Chondrocyte (in vitro differentiated cells): Measurements from ENCODE around the gene PIN1. TPM values are rescaled to one million over a fixed set of nuclear protein-coding genes. Genes with fewer than 3 reads are reported as not detected.
A peak's percentile ranks its signal among the peaks of the same experiment; 100 is the strongest.

Experiments
- DNase-seq: peaks from one replicate; pipeline ENCODE4 v3.0.0; 2021; ENCODE audit warnings: mixed read lengths, low spot score
- H3K27ac Mint-ChIP-seq: one replicate; pipeline ENCODE4 v1.8.0; 2021; ENCODE audit warnings: mild to moderate bottlenecking, moderate library complexity, mixed read lengths; ENCODE audit not compliant: unreplicated experiment
- H3K27me3 Mint-ChIP-seq: 2 replicates; pipeline ENCODE4 v1.8.0; 2021; ENCODE audit warnings: low read depth, mixed read lengths
- H3K36me3 Mint-ChIP-seq: 2 replicates; pipeline ENCODE4 v1.8.0; 2021; ENCODE audit warnings: low read depth, mixed read lengths
- H3K4me1 Mint-ChIP-seq: 2 replicates; pipeline ENCODE4 v1.8.0; 2021; ENCODE audit warnings: low read depth, mild to moderate bottlenecking, mixed read lengths
- H3K4me3 Mint-ChIP-seq: one replicate; pipeline ENCODE4 v1.8.0; 2021; ENCODE audit warnings: mild to moderate bottlenecking, moderate library complexity, mixed read lengths; ENCODE audit not compliant: unreplicated experiment
- H3K9me3 Mint-ChIP-seq: 2 replicates; pipeline ENCODE4 v1.8.0; 2021; ENCODE audit warnings: low read depth, mixed read lengths
- total RNA-seq: library from RNA; stranded (reverse); gene quantifications from 3 replicates; pipeline ENCODE4 v1.2.1, GENCODE V29; 2021
- TF ChIP-seq, protein P1 (sequence below): fragments of 200-600 bp; sonication (generic); IDR thresholded peaks from 2 replicates; pipeline ENCODE4 v1.5.0; 2021; ENCODE audit warnings: antibody characterized with exemption, mild to moderate bottlenecking, moderate library complexity

PIN1 gene
- total RNA-seq, 1 donor from 2014 or later = 65.5 TPM

DNA sequence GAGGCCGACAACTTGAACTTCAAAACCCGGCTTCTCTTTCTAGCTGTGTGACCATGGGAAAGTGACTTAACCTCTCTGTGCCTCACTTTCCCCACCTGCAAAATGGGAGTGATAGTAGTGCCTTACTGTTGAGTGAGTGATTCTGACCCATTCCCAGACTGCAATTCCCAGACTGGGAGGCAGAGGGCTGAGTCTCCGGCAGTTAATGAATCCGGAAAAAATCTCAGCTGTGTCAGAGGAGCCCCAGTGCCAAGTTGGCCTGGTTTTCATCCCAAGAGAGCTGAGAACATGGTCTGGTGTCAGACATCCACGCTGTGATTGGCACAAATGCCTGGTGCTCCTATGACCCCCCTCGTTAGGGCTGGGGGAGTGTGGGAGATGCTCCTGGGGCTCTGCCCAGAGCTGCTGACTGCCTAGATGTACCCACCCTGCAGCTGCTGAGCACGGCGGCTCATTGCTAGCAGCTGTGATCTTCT lies 50.0 kb downstream of the PIN1 start:
- Mint-ChIP-seq H3K27me3 (no peaks in the 10 kb centered on the region), H3K4me1 (peaks cover 11% of the 10 kb centered on the region), H3K9me3 (no peaks in the 10 kb centered on the region), H3K27ac (no peak overlapping the region), H3K36me3 (no peaks in the 10 kb centered on the region), H3K4me3 (no peak overlapping the region)
- TF ChIP-seq, protein P1, sequence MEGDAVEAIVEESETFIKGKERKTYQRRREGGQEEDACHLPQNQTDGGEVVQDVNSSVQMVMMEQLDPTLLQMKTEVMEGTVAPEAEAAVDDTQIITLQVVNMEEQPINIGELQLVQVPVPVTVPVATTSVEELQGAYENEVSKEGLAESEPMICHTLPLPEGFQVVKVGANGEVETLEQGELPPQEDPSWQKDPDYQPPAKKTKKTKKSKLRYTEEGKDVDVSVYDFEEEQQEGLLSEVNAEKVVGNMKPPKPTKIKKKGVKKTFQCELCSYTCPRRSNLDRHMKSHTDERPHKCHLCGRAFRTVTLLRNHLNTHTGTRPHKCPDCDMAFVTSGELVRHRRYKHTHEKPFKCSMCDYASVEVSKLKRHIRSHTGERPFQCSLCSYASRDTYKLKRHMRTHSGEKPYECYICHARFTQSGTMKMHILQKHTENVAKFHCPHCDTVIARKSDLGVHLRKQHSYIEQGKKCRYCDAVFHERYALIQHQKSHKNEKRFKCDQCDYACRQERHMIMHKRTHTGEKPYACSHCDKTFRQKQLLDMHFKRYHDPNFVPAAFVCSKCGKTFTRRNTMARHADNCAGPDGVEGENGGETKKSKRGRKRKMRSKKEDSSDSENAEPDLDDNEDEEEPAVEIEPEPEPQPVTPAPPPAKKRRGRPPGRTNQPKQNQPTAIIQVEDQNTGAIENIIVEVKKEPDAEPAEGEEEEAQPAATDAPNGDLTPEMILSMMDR = peak; percentile 73
- DNase-seq = no peak

GRCh38 chr19:9891609-9892373 lies 56.7 kb downstream of the PIN1 start:
- H3K36me3 Mint-ChIP-seq = no peaks in the 10 kb centered on the region
- peaks cover 2% of the 10 kb centered on the region for H3K4me1 Mint-ChIP-seq
- no peaks in the 10 kb centered on the region for H3K9me3 Mint-ChIP-seq
- H3K4me3 Mint-ChIP-seq = no peak overlapping the region
- TF ChIP-seq, protein P1 = no peak
- no peaks in the 10 kb centered on the region for H3K27me3 Mint-ChIP-seq
- no peak for DNase-seq
- no peak overlapping the region for H3K27ac Mint-ChIP-seq

Other genes with a start within 250 kb of the PIN1 start
- gene ZNF561, start 214.1 kb upstream of the PIN1 start, total RNA-seq = 42.2 to 51.3 TPM (median 43.5 TPM) in 3 replicates
- 9.3 to 14.4 TPM (median 10.7 TPM) in 3 replicates for gene ZNF562, start 160.2 kb upstream of the PIN1 start, total RNA-seq
- gene ZNF846, start 66.6 kb upstream of the PIN1 start, total RNA-seq = 18.8 to 20.3 TPM (median 19.4 TPM) in 3 replicates
- 24.2 to 27.8 TPM (median 26.7 TPM) in 3 replicates for gene FBXL12, start 16.2 kb upstream of the PIN1 start, total RNA-seq
- 265 to 294 TPM (median 265 TPM) in 3 replicates for gene UBL5, start 7.4 kb upstream of the PIN1 start, total RNA-seq
- gene OLFM2, start 101.2 kb downstream of the PIN1 start, total RNA-seq = 51.0 to 68.8 TPM (median 67.9 TPM) in 3 replicates
- 24.8 to 65.9 TPM (median 63.6 TPM) in 3 replicates for gene COL5A3, start 175.2 kb downstream of the PIN1 start, total RNA-seq
- gene RDH8, start 178.2 kb downstream of the PIN1 start, total RNA-seq = not detected in 3 replicates